T-helper 9 cell (primary cell): ENCODE data around the gene GAB4.
A peak's percentile ranks its signal among the peaks of the same experiment; 100 is the strongest.
"Not testable (repeated sequence)": the region's sequence is repeated elsewhere in the genome, so short reads cannot be mapped to it uniquely, and the experiment has no call there.

Experiments used
- DNase-seq: peaks from one replicate; pipeline ENCODE4 v3.0.0-alpha.2; 2020

The GAB4 gene

DNA sequence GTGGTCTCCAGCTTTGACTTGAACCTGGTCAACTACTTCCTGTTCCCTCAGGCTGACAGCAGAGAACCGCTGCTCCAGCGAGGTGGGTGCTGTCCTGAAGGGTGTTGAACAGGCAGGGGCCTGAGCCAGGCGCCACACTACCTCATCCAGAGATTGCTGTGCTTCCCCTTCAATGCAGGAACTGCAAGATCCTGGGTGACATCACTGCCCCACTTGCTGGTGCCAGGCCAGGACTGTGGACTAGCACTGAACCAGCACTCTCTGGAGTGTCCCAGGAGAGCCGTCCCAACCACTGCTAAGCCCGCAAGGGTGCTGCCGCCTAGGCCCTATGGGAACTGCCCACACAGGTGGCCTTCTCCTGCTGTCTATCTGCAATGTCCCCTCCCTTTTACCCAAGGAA lies 51.7 kb downstream of the GAB4 start:
- no peak for DNase-seq

GRCh38 chr22:16955678-16956210 lies 52.3 kb downstream of the GAB4 start:
- no peak for DNase-seq

GRCh38 chr22:16955081-16955480 lies 52.9 kb downstream of the GAB4 start:
- no peak for DNase-seq

- no peak for DNase-seq
These were observed 54.0 kb downstream of the GAB4 start for GRCh38 chr22:16954060-16954403.

- DNase-seq, result no peak
These were observed 54.6 kb downstream of the GAB4 start for GRCh38 chr22:16953206-16954059.

GRCh38 chr22:16949561-16949960 lies 58.5 kb downstream of the GAB4 start:
- no peak for DNase-seq

- DNase-seq, result no peak
These were observed 70.2 kb downstream of the GAB4 start for GRCh38 chr22:16937811-16938210.

- not testable (repeated sequence) for DNase-seq
These were observed 70.8 kb downstream of the GAB4 start for GRCh38 chr22:16937209-16937608.

DNA sequence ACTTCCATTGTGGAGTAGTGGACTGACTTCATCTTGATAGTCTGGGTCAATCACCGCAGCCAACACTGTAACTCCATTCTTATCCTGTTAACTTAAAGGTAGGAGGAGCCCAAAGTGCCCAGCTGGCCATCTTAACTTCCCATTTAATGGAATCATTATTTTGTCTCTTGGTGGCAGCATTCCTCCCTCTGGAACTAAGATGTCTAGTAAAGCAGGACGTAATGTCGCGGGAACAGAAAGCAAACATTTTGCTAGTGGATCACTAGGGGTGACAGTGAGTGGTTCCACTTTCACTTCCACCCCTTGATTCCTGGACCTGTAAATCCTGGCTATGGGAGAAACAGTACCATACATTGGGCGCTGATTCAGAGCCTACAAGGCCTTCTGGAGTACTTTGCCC lies 71.4 kb downstream of the GAB4 start:
- DNase-seq, result no peak

DNA sequence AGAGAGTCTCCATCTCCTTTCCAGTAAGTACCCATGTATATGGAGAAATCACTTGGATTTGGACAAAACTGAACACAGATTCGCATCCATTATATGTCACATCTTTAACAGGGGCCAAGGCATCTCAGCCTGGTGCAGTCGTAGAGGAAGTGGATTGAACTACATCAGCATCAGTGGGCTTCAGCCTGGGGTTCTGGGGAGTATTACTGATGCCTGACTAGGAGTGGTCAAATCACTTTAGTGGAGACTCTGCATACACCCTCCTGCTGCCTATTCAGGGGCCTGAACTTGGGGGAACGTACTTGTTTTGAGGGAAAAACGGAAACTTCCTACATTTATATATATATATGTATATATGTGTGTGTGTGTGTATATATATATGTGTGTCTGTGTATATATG lies 72.8 kb downstream of the GAB4 start:
- DNase-seq, result no peak

GRCh38 chr22:16933291-16934282 lies 74.4 kb downstream of the GAB4 start:
- no peak for DNase-seq

DNA sequence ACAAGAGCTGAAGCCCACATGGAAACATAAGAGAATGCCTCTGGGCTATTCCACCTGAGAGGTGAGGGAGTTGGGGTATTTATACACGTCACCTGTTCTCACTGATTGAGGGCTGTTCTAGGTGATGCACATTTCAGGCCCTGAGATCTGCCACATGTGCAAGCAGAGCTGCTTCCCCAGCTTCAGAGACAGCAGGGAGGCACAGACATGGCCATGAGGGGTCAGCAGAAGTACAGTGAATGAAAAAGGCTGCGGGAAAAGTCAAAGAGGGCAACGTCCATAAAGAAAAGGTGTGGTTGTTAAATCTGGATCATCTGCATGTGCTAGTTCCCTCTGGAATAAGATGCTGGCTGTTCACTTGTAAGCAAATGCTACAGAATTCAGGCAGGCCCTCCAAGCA lies 75.4 kb downstream of the GAB4 start:
- DNase-seq, result no peak

- no peak for DNase-seq
These were observed 82.5 kb downstream of the GAB4 start for GRCh38 chr22:16925407-16925966.

GRCh38 chr22:16922706-16923105 lies 85.3 kb downstream of the GAB4 start:
- DNase-seq, result no peak

GRCh38 chr22:16922076-16922475 lies 85.9 kb downstream of the GAB4 start:
- no peak for DNase-seq

- DNase-seq, result peak; percentile 15
These were observed 90.6 kb downstream of the GAB4 start for GRCh38 chr22:16917144-16918003.

- no peak for DNase-seq
These were observed 92.3 kb downstream of the GAB4 start for GRCh38 chr22:16915701-16916100.

DNA sequence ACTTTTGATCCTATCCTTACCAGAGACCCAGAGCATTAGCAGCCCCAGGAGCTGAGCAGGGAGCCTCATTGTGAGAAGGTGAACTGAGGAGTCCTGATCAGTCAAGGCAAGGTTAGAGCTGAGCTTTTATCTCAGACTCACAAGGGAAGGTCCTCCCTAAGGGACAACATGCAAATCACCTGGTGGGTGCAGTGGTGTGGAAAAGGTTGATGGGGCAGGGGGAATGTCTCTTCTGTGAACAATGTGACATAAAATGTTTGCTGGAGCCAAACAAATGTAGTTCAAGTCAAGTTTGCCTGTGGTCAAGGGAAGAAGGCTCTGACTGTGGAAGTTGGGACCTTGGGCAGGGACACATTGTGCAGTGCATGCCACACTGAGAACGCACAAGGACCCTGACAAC lies 93.1 kb downstream of the GAB4 start:
- DNase-seq, result not testable (repeated sequence)

GRCh38 chr22:16914006-16914405 lies 94.0 kb downstream of the GAB4 start:
- DNase-seq, result no peak

DNA sequence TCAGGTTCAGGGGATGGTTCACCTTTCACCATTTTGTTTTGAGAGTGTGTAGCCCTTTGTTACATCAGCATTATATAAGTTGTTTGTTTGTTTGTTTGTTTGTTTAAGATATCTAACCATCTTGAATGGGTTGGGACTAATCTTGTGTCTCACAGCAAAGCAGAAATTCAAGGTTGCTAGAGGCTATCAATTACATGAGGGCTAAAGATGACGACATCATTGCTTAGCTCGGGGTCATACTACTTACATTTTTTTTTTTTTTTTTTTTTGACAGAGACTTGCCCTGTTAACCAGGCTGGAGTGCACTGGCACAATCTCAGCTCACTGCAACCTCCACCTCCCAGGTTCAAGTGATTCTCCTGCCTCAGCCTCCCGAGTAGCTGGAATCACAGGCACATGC lies 95.7 kb downstream of the GAB4 start:
- DNase-seq, result no peak
